ENCODE data around the gene ZDHHC11.
"Not testable (repeated sequence)": the region's sequence is repeated elsewhere in the genome, so short reads cannot be mapped to it uniquely, and the experiment has no call there.

ZDHHC11 gene

GRCh38 chr5:825544-825943, 25.2 kb downstream of the ZDHHC11 start:
- H3K4me3 ChIP-seq (ENCODE audit: low read depth, low read length); CTCF ChIA-PET; POLR2A ChIA-PET; DNase-seq (ENCODE audit: low read depth, low spot score): not testable (repeated sequence)

- POLR2A ChIA-PET = no interaction called here
- no peak overlapping the region for H3K4me3 ChIP-seq (ENCODE audit: low read depth, low read length)
- no peak for DNase-seq (ENCODE audit: low read depth, low spot score)
- no peak for TF ChIP-seq CTCF (IDR thresholded peaks at IDR 0.05; ENCODE audit: insufficient read depth, low read length, missing control alignments)
- CTCF ChIA-PET = no interaction called here
These were observed 29.3 kb downstream of the ZDHHC11 start for GRCh38 chr5:821504-821903.

- H3K4me3 ChIP-seq (ENCODE audit: low read depth, low read length) = no peak overlapping the region
- TF ChIP-seq CTCF (IDR thresholded peaks at IDR 0.05; ENCODE audit: insufficient read depth, low read length, missing control alignments) = no peak
- no peak for DNase-seq (ENCODE audit: low read depth, low spot score)
- ChIA-PET CTCF (no interaction called here), POLR2A (no interaction called here)
These were observed 30.5 kb downstream of the ZDHHC11 start for GRCh38 chr5:820245-820644.

GRCh38 chr5:819078-819477, 31.7 kb downstream of the ZDHHC11 start:
- no peak overlapping the region for H3K4me3 ChIP-seq (ENCODE audit: low read depth, low read length)
- no peak for DNase-seq (ENCODE audit: low read depth, low spot score)
- POLR2A ChIA-PET = no interaction called here
- CTCF ChIA-PET = no interaction called here
- no peak for TF ChIP-seq CTCF (IDR thresholded peaks at IDR 0.05; ENCODE audit: insufficient read depth, low read length, missing control alignments)

DNA sequence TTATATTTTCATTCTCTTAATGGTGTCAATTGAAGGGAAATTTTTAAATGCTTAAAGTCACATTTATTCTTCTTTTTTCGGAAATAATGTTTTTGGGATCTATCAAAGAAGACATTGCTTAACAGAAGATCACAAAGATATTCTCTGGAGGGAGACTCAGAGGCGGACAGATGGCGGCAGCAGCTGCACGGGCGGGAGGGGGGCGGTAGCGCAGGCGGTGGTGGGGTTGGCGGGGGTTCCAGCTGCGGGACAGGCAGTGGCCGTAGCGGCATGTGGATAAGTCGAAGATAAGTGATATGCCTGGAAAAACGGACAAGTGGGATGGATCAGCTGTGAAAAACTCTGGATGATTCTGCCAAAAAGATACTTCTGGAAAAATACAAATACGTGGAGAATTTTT, 34.6 kb downstream of the ZDHHC11 start:
- ChIA-PET POLR2A (no interaction called here), CTCF (no interaction called here)
- TF ChIP-seq CTCF (IDR thresholded peaks at IDR 0.05; ENCODE audit: insufficient read depth, low read length, missing control alignments) = no peak
- H3K4me3 ChIP-seq (ENCODE audit: low read depth, low read length) = no peak overlapping the region
- DNase-seq (ENCODE audit: low read depth, low spot score) = no peak

GRCh38 chr5:815449-815848, 35.3 kb downstream of the ZDHHC11 start:
- POLR2A ChIA-PET = no interaction called here
- H3K4me3 ChIP-seq (ENCODE audit: low read depth, low read length) = no peak overlapping the region
- DNase-seq (ENCODE audit: low read depth, low spot score) = no peak
- no peak for TF ChIP-seq CTCF (IDR thresholded peaks at IDR 0.05; ENCODE audit: insufficient read depth, low read length, missing control alignments)
- CTCF ChIA-PET = no interaction called here

GRCh38 chr5:813575-813974, 37.2 kb downstream of the ZDHHC11 start:
- POLR2A ChIA-PET; H3K4me3 ChIP-seq (ENCODE audit: low read depth, low read length); CTCF ChIA-PET; DNase-seq (ENCODE audit: low read depth, low spot score): not testable (repeated sequence)

GRCh38 chr5:811384-811783, 39.4 kb downstream of the ZDHHC11 start:
- CTCF ChIA-PET; POLR2A ChIA-PET; DNase-seq (ENCODE audit: low read depth, low spot score); H3K4me3 ChIP-seq (ENCODE audit: low read depth, low read length): not testable (repeated sequence)

- H3K4me3 ChIP-seq (ENCODE audit: low read depth, low read length); POLR2A ChIA-PET; DNase-seq (ENCODE audit: low read depth, low spot score); CTCF ChIA-PET: not testable (repeated sequence)
These were observed 42.9 kb downstream of the ZDHHC11 start for GRCh38 chr5:807719-808514.

All from AG04449 (cell line).